H1 (cell line): ENCODE data around the gene THADA. TPM values are rescaled to one million over a fixed set of nuclear protein-coding genes. Genes with fewer than 3 reads are reported as not detected.

ENCODE experiments used
- POU5F1 ChIP-seq: IDR thresholded peaks from 2 replicates; pipeline ENCODE4 v1.6.1; 2011; ENCODE audit warnings: low read depth, mild to moderate bottlenecking, low read length, moderate library complexity
- RFX5 ChIP-seq: IDR thresholded peaks from 2 replicates; pipeline ENCODE4 v1.6.1; 2011; ENCODE audit warnings: low read depth, low read length, improper control_type of control experiment, borderline replicate concordance
- RNF2 ChIP-seq: fragments of 200-900, 300-1000 bp; sonication (generic); IDR thresholded peaks from 2 replicates; pipeline ENCODE4 v1.7.1; 2016; ENCODE audit warnings: borderline replicate concordance, low read depth, mild to moderate bottlenecking, antibody characterized with exemption, low read length; ENCODE audit not compliant: poor library complexity, severe bottlenecking; ENCODE audit errors: missing control alignments
- SAP30 ChIP-seq: fragments of 300-600 bp; sonication (generic); IDR thresholded peaks from 2 replicates; pipeline ENCODE4 v1.7.1; 2012; ENCODE audit warnings: low read length, moderate library complexity, mild to moderate bottlenecking, inconsistent platforms; ENCODE audit not compliant: insufficient read depth, insufficient replicate concordance
- SIRT6 ChIP-seq: IDR thresholded peaks from one replicate; pipeline ENCODE4 v1.7.1; 2012; ENCODE audit warnings: low read length, inconsistent platforms
- polyA plus RNA-seq, 7 experiments: library from polyadenylated mRNA; depleted of rRNA in 3 of 7; stranded (reverse) in 5 of 7; unstranded in 2 of 7; fragments of >200 nt in 5 of 7; fragments of 200-250 nt in 2 of 7; gene quantifications; 1 replicate in 5 of 7; 2 replicates in 1 of 7; 4 replicates in 1 of 7; pipeline versions ENCODE4 v1.2.1 to v1.2.3, GENCODE V29; 2011 to 2013; ENCODE audit warnings: missing spikeins in 2 of 7, mixed read lengths in 2 of 7
- total RNA-seq: library from RNA; stranded (reverse); fragmentation: NEBNext Ultra II Directional; extraction: Animal tissue kit (Norgen Biotek cat#: 25700); gene quantifications from 2 replicates; pipeline ENCODE4 v1.2.1, GENCODE V29; 2021

THADA gene
- total and polyA plus RNA-seq, 2 of the 8 experiments (the other 6 are each of a cell fraction or from before 2014, with no cell fraction given), result 22.4 to 26.8 TPM

GRCh38 chr2:43605851-43606250 lies 10.0 kb upstream of the THADA start (continued):
- no peak for TF ChIP-seq SAP30
- no peak for TF ChIP-seq RNF2
- no peak for TF ChIP-seq POU5F1
- TF ChIP-seq RFX5, result no peak
- TF ChIP-seq SIRT6, result no peak
